Measurements from ENCODE around the gene PFDN2. TPM values are rescaled to one million over a fixed set of nuclear protein-coding genes. Genes with fewer than 3 reads are reported as not detected.
A peak's percentile ranks its signal among the peaks of the same experiment; 100 is the strongest.

The PFDN2 gene
- total and polyA plus RNA-seq, 2 experiments from 2014 or later: 45.6 to 352 TPM

DNA sequence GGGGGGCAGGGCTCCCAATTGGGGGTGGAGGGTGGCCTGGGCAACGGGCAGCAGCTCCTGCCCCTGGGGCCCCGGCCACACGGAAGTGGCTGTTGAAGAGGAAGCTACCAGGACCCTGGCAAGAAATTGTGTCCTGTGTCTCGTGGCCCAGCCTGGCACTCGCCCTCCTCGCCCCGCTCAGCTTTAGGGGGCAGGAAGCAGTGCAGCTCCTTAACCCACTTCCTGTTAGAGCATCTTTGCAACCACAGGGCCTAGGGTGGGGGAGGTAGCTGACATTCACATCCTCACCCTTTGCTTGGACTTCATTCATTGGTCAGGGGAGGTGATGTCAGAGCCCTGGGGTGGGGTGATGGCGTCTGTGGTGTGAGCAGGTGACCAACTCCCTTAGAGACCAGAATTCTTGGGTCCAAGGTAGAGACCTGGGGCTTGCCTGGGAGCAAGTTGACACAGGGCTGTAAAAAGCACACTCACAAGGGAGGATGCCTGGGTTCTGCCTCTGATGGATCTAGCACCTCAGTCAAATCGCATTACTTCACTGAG is 48.0 kb downstream of the PFDN2 start, which contains the start of gene ARHGAP30:
Gene ARHGAP30, minus strand, starts transcription at position 161 of the 540 bp plus-strand sequence. CDS start 267 bp downstream, outside the sequence.
- no peak within 1 kb of the TSS for H3K4me3 ChIP-seq
- H3K9me2 ChIP-seq (ENCODE audit: insufficient read depth): no peaks in the 10 kb centered on the region
- H3F3A ChIP-seq (replicated peaks; ENCODE audit: low read depth): no peaks in the 10 kb centered on the region
- H3K79me2 ChIP-seq (replicated peaks; ENCODE audit: insufficient read depth): no peaks in the 10 kb centered on the region
- no peak within 1 kb of the TSS for H3K4me3 Mint-ChIP-seq
- no peak within 1 kb of the TSS; the same call in 1 of the 2 replicates for H3K27ac Mint-ChIP-seq
- peaks cover 14% of the 10 kb centered on the region for H3K27me3 Mint-ChIP-seq (ENCODE audit: insufficient read depth, low read depth, poor library complexity)
- H3K27ac ChIP-seq (ENCODE audit: low read depth): no peak within 1 kb of the TSS
- TF ChIP-seq, protein P1, sequence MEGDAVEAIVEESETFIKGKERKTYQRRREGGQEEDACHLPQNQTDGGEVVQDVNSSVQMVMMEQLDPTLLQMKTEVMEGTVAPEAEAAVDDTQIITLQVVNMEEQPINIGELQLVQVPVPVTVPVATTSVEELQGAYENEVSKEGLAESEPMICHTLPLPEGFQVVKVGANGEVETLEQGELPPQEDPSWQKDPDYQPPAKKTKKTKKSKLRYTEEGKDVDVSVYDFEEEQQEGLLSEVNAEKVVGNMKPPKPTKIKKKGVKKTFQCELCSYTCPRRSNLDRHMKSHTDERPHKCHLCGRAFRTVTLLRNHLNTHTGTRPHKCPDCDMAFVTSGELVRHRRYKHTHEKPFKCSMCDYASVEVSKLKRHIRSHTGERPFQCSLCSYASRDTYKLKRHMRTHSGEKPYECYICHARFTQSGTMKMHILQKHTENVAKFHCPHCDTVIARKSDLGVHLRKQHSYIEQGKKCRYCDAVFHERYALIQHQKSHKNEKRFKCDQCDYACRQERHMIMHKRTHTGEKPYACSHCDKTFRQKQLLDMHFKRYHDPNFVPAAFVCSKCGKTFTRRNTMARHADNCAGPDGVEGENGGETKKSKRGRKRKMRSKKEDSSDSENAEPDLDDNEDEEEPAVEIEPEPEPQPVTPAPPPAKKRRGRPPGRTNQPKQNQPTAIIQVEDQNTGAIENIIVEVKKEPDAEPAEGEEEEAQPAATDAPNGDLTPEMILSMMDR (conservative IDR thresholded peaks at IDR 0.05; ENCODE audit: low read depth in 2 of 2): no peak
- TF ChIP-seq STAT1 (IDR thresholded peaks at IDR 0.05; ENCODE audit: unreplicated experiment): no peak
- no peaks in the 10 kb centered on the region for H4K20me1 ChIP-seq (replicated peaks; ENCODE audit: insufficient read depth)
- no peaks in the 10 kb centered on the region for H3K9me3 Mint-ChIP-seq
- H3K27me3 ChIP-seq (ENCODE audit: insufficient read depth): no peaks in the 10 kb centered on the region
- 0 out of 2 replicates have a peak, but pooled peaks cover 4% of the 10 kb centered on the region for H3K4me1 ChIP-seq (ENCODE audit: insufficient read depth)
- DNase-seq (ENCODE audit: low spot score) (peak; percentile 41), ATAC-seq (peak; percentile 16; the same call in 1 of the 3 replicates)
- no peak within 1 kb of the TSS for H3K4me2 ChIP-seq
- peaks cover 5% of the 10 kb centered on the region; the same call in 2 of the 3 replicates for H3K4me1 Mint-ChIP-seq
- H3K36me3 Mint-ChIP-seq (ENCODE audit: low read depth): no peaks in the 10 kb centered on the region
- no peaks in the 10 kb centered on the region for H3K36me3 ChIP-seq (ENCODE audit: insufficient read depth)
- 0 out of 2 replicates have a peak within 1 kb of the TSS, but pooled peaks have one; percentile 89 for H2AFZ ChIP-seq

DNA sequence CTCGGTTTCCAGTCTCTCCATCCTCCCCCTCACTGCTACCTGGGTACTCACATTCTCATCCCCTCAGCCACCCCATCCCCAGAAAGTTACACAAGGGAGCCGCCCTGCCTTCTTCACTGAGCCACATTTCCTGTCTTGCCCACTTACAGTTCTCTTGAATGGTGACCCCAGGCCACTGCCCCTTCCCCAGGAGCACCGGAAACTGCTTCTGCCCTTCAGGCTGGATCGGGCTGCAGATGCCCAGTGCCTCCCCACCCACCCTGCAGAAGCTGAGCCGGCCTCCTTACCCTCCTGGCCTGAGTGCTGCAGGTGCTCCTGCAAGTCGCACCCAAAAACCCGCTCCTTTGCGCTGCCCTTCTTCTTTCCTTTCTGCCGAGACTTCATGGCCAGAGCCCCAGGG is 48.6 kb downstream of the PFDN2 start:
- Histone ChIP-seq H3K27ac (ENCODE audit: low read depth) (no peak overlapping the region), H3K4me2 (no peak overlapping the region), H3K4me1 (ENCODE audit: insufficient read depth) (0 out of 2 replicates have a peak, but pooled peaks cover 4% of the 10 kb centered on the region), H2AFZ (no peak overlapping the region), H3K4me3 (no peak overlapping the region), H3K79me2 (replicated peaks; ENCODE audit: insufficient read depth) (no peaks in the 10 kb centered on the region), H3K36me3 (ENCODE audit: insufficient read depth) (no peaks in the 10 kb centered on the region), H3K27me3 (ENCODE audit: insufficient read depth) (no peaks in the 10 kb centered on the region), H3K9me2 (ENCODE audit: insufficient read depth) (no peaks in the 10 kb centered on the region), H3F3A (replicated peaks; ENCODE audit: low read depth) (no peaks in the 10 kb centered on the region), H4K20me1 (replicated peaks; ENCODE audit: insufficient read depth) (no peaks in the 10 kb centered on the region)
- no peak overlapping the region; the same call in 1 of the 2 replicates for H3K27ac Mint-ChIP-seq
- H3K36me3 Mint-ChIP-seq (ENCODE audit: low read depth): no peaks in the 10 kb centered on the region
- no peak for ATAC-seq
- no peak overlapping the region for H3K4me3 Mint-ChIP-seq
- no peaks in the 10 kb centered on the region; the same call in 2 of the 3 replicates for H3K9me3 Mint-ChIP-seq
- no peak for DNase-seq (ENCODE audit: low spot score)
- H3K4me1 Mint-ChIP-seq: peaks cover 6% of the 10 kb centered on the region; the same call in 2 of the 3 replicates
- peaks cover 14% of the 10 kb centered on the region for H3K27me3 Mint-ChIP-seq (ENCODE audit: insufficient read depth, low read depth, poor library complexity)
- TF ChIP-seq, protein P2, sequence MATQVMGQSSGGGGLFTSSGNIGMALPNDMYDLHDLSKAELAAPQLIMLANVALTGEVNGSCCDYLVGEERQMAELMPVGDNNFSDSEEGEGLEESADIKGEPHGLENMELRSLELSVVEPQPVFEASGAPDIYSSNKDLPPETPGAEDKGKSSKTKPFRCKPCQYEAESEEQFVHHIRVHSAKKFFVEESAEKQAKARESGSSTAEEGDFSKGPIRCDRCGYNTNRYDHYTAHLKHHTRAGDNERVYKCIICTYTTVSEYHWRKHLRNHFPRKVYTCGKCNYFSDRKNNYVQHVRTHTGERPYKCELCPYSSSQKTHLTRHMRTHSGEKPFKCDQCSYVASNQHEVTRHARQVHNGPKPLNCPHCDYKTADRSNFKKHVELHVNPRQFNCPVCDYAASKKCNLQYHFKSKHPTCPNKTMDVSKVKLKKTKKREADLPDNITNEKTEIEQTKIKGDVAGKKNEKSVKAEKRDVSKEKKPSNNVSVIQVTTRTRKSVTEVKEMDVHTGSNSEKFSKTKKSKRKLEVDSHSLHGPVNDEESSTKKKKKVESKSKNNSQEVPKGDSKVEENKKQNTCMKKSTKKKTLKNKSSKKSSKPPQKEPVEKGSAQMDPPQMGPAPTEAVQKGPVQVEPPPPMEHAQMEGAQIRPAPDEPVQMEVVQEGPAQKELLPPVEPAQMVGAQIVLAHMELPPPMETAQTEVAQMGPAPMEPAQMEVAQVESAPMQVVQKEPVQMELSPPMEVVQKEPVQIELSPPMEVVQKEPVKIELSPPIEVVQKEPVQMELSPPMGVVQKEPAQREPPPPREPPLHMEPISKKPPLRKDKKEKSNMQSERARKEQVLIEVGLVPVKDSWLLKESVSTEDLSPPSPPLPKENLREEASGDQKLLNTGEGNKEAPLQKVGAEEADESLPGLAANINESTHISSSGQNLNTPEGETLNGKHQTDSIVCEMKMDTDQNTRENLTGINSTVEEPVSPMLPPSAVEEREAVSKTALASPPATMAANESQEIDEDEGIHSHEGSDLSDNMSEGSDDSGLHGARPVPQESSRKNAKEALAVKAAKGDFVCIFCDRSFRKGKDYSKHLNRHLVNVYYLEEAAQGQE (IDR thresholded peaks at IDR 0.05; ENCODE audit: unreplicated experiment): no peak
- TF ChIP-seq POLR2AphosphoS5 (IDR thresholded peaks at IDR 0.05; ENCODE audit: low read depth) (no peak), CREB1 (CRISPR knock-in tag; IDR thresholded peaks at IDR 0.05; ENCODE audit: low read depth) (no peak), EZH2phosphoT487 (IDR thresholded peaks at IDR 0.05; ENCODE audit: unreplicated experiment) (no peak), JUNB (IDR thresholded peaks at IDR 0.05; ENCODE audit: unreplicated experiment) (no peak), ZNF114 (CRISPR knock-in tag; IDR thresholded peaks at IDR 0.05) (no peak)
- TF ChIP-seq, protein P3, sequence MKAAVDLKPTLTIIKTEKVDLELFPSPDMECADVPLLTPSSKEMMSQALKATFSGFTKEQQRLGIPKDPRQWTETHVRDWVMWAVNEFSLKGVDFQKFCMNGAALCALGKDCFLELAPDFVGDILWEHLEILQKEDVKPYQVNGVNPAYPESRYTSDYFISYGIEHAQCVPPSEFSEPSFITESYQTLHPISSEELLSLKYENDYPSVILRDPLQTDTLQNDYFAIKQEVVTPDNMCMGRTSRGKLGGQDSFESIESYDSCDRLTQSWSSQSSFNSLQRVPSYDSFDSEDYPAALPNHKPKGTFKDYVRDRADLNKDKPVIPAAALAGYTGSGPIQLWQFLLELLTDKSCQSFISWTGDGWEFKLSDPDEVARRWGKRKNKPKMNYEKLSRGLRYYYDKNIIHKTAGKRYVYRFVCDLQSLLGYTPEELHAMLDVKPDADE (IDR thresholded peaks at IDR 0.05): no peak
